ENCODE data around the gene TBC1D2.

- TF ChIP-seq, protein P1, sequence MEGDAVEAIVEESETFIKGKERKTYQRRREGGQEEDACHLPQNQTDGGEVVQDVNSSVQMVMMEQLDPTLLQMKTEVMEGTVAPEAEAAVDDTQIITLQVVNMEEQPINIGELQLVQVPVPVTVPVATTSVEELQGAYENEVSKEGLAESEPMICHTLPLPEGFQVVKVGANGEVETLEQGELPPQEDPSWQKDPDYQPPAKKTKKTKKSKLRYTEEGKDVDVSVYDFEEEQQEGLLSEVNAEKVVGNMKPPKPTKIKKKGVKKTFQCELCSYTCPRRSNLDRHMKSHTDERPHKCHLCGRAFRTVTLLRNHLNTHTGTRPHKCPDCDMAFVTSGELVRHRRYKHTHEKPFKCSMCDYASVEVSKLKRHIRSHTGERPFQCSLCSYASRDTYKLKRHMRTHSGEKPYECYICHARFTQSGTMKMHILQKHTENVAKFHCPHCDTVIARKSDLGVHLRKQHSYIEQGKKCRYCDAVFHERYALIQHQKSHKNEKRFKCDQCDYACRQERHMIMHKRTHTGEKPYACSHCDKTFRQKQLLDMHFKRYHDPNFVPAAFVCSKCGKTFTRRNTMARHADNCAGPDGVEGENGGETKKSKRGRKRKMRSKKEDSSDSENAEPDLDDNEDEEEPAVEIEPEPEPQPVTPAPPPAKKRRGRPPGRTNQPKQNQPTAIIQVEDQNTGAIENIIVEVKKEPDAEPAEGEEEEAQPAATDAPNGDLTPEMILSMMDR (conservative IDR thresholded peaks at IDR 0.05; ENCODE audit: low read length), result peak; percentile 64
- TF ChIP-seq EZH2phosphoT487 (IDR thresholded peaks at IDR 0.05; ENCODE audit: borderline replicate concordance, low read depth, low read length), result no peak
Measured at GRCh38 chr9:98215821-98216220, 39.6 kb downstream of the TBC1D2 start.
